GOT3 (cell line): Measurements from ENCODE around the gene EMC6.

Experiments used
- DNase-seq: peaks from one replicate; lab custom pipeline; 2025; ENCODE audit warnings: mixed read lengths; lab: John Stamatoyannopoulos, UW

Gene EMC6

GRCh38 chr17:3710951-3711383 is 42.4 kb downstream of the EMC6 start:
- DNase-seq = no peak

DNA sequence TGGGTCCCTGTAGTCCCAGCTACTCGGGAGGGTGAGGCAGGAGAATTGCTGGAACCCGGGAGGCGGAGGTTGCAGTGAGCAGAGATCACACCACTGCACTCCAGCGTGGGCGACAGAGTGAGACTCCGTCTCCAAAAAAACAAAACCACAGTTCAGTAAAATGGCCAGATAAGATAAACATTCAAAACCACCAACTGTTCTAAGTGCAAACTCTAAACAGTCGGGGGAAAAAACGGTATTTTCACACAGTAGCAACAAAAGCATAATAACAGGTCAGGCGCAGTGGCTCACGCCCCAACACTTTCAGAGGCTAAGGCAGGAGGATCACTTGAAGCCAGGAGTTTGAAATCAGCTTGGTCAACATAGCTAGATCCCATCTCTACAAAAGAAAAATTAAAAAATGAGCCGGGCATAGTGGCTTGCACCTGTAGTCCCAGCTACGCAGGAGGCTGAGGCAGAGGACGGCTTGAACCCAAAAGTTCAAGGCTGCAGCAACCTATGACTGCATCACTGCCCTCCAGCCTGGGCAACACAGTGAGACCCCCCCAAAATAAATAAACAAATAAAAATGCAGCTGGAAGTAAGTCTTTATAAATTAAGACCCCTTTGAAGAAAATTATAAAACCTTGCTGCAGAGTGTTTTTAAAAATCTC is 44.3 kb downstream of the EMC6 start:
- no peak for DNase-seq

GRCh38 chr17:3715296-3715695 is 46.7 kb downstream of the EMC6 start:
- DNase-seq = no peak

- DNase-seq = no peak
These were observed 49.6 kb downstream of the EMC6 start for GRCh38 chr17:3718201-3718600.

GRCh38 chr17:3719265-3719664 is 50.7 kb downstream of the EMC6 start:
- no peak for DNase-seq
